KMS-11 (cell line): ENCODE data around the gene RBM15.

Experiments
- H2AFZ ChIP-seq: fragments of 200-600 bp; sonication (generic); 2 replicates; pipeline ENCODE4 v1.6.1; 2016; ENCODE audit warnings: antibody characterized with exemption, mixed run types, low read depth
- H3K27ac ChIP-seq: fragments of 200-600 bp; sonication (generic); 2 replicates; pipeline ENCODE4 v1.6.1; 2016; ENCODE audit warnings: mild to moderate bottlenecking, mixed run types
- H3K27me3 ChIP-seq: fragments of 200-600 bp; sonication (generic); 2 replicates; pipeline ENCODE4 v1.6.1; 2017; ENCODE audit warnings: mild to moderate bottlenecking, low read depth, mixed run types, moderate library complexity; ENCODE audit not compliant: insufficient read depth
- H3K36me3 ChIP-seq: fragments of 200-600 bp; sonication (generic); 2 replicates; pipeline ENCODE4 v1.6.1; 2017; ENCODE audit warnings: mild to moderate bottlenecking, mixed run types; ENCODE audit not compliant: insufficient read depth
- H3K4me1 ChIP-seq: fragments of 200-600 bp; sonication (generic); 2 replicates; pipeline ENCODE4 v1.6.1; 2016; ENCODE audit warnings: mild to moderate bottlenecking, low read depth, mixed run types; ENCODE audit not compliant: poor library complexity, severe bottlenecking
- H3K4me2 ChIP-seq: fragments of 200-600 bp; sonication (generic); 2 replicates; pipeline ENCODE4 v1.7.0; 2016; ENCODE audit warnings: mild to moderate bottlenecking, mixed run types
- H3K4me3 ChIP-seq: fragments of 200-600 bp; sonication (generic); IDR thresholded peaks from 2 replicates; pipeline ENCODE4 v1.6.1; 2017; ENCODE audit warnings: low read depth, low read length, mixed read lengths; ENCODE audit not compliant: insufficient read depth
- H3K79me2 ChIP-seq: fragments of 200-600 bp; sonication (generic); 2 replicates; pipeline ENCODE4 v1.6.1; 2016; ENCODE audit warnings: low read depth, mixed run types; ENCODE audit not compliant: insufficient read depth
- H3K9ac ChIP-seq: fragments of 200-600 bp; sonication (generic); 2 replicates; pipeline ENCODE4 v1.6.1; 2016; ENCODE audit warnings: mild to moderate bottlenecking, mixed run types
- H4K20me1 ChIP-seq: fragments of 200-600 bp; sonication (generic); 2 replicates; pipeline ENCODE4 v1.6.1; 2016; ENCODE audit warnings: mild to moderate bottlenecking, mixed run types; ENCODE audit not compliant: insufficient read depth
- TF ChIP-seq, protein P1 (sequence below): fragments of 200-600 bp; sonication (generic); conservative IDR thresholded peaks from 2 replicates; pipeline ENCODE4 v1.6.1; 2017; ENCODE audit warnings: low read depth, mild to moderate bottlenecking, antibody characterized with exemption, low read length, moderate library complexity, mixed read lengths

The RBM15 gene

GRCh38 chr1:110294308-110294707, 44.9 kb upstream of the RBM15 start:
- H3K4me1 ChIP-seq: no peaks in the 10 kb centered on the region
- H3K27ac ChIP-seq: no peak overlapping the region
- no peaks in the 10 kb centered on the region for H3K36me3 ChIP-seq
- H3K9ac ChIP-seq: no peak overlapping the region
- no peak overlapping the region for H2AFZ ChIP-seq
- no peaks in the 10 kb centered on the region for H3K79me2 ChIP-seq
- H3K27me3 ChIP-seq: no peaks in the 10 kb centered on the region
- TF ChIP-seq, protein P1, sequence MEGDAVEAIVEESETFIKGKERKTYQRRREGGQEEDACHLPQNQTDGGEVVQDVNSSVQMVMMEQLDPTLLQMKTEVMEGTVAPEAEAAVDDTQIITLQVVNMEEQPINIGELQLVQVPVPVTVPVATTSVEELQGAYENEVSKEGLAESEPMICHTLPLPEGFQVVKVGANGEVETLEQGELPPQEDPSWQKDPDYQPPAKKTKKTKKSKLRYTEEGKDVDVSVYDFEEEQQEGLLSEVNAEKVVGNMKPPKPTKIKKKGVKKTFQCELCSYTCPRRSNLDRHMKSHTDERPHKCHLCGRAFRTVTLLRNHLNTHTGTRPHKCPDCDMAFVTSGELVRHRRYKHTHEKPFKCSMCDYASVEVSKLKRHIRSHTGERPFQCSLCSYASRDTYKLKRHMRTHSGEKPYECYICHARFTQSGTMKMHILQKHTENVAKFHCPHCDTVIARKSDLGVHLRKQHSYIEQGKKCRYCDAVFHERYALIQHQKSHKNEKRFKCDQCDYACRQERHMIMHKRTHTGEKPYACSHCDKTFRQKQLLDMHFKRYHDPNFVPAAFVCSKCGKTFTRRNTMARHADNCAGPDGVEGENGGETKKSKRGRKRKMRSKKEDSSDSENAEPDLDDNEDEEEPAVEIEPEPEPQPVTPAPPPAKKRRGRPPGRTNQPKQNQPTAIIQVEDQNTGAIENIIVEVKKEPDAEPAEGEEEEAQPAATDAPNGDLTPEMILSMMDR: no peak
- H3K4me3 ChIP-seq: no peak overlapping the region
- H4K20me1 ChIP-seq: no peaks in the 10 kb centered on the region
- no peak overlapping the region for H3K4me2 ChIP-seq

- TF ChIP-seq, protein P1: no peak
- no peak overlapping the region for H2AFZ ChIP-seq
- H3K4me3 ChIP-seq: no peak overlapping the region
- no peaks in the 10 kb centered on the region for H3K36me3 ChIP-seq
- no peaks in the 10 kb centered on the region for H3K79me2 ChIP-seq
- H3K4me1 ChIP-seq: no peaks in the 10 kb centered on the region
- H3K4me2 ChIP-seq: no peak overlapping the region
- no peaks in the 10 kb centered on the region for H4K20me1 ChIP-seq
- no peak overlapping the region for H3K27ac ChIP-seq
- H3K9ac ChIP-seq: no peak overlapping the region
- no peaks in the 10 kb centered on the region for H3K27me3 ChIP-seq
These were observed 40.2 kb upstream of the RBM15 start for GRCh38 chr1:110298991-110299390.

DNA sequence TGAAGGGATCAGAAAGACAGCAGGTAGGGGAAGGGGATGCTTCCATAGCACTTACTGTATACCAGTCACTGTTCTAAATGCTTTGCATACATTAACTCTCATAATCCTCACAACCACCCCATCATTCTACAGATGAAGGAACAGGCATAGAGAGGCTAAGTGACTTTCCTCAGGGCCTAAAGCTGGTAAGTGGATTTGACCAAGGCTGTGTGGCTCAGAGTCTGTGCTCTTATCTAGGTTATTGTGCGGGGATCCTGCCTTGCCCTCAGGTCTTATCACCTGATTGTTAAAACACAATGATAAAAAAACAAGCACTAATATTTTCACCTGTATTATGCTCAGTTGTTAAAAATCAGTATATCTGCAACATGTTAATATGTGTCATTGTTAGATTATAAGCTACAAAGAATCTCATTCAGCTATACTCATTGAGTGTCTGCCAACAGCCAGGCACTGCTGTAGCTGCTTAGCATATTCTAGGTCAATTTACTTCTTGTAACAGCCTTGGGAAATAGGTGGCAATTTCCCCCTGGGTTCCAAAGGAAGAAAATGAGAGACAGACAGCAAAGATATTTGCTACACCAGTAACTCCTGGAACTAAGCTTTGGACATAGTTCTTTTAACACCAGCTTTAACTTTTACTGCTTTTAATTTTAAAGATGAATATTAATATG, 38.6 kb upstream of the RBM15 start:
- Histone ChIP-seq H2AFZ (no peak overlapping the region), H3K4me1 (no peaks in the 10 kb centered on the region), H3K79me2 (no peaks in the 10 kb centered on the region), H3K4me3 (no peak overlapping the region), H4K20me1 (no peaks in the 10 kb centered on the region), H3K27me3 (no peaks in the 10 kb centered on the region), H3K9ac (no peak overlapping the region), H3K36me3 (no peaks in the 10 kb centered on the region), H3K4me2 (no peak overlapping the region), H3K27ac (no peak overlapping the region)
- TF ChIP-seq, protein P1: no peak

DNA sequence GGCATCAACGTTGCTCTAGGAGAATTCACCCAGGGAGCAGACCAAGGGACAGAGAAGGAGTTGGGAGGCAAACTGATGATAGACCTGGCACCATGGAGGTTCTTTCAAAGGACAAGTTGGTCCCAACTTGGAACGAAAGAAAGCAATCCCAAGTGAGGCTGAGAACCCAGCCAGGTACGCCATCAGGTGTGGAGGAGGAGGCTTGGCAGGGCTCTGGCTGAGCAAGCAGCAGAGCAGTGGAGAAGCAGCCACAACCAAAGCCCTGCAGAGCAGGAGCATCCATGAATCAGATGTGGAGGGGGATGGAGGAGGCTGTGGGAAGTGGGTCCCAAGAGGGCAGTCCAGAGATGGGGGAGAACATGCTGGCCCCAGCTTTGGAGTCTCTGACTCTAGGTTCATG, 36.3 kb upstream of the RBM15 start:
- no peaks in the 10 kb centered on the region for H3K27me3 ChIP-seq
- H2AFZ ChIP-seq: no peak overlapping the region
- no peak overlapping the region for H3K9ac ChIP-seq
- H3K4me3 ChIP-seq: no peak overlapping the region
- no peak overlapping the region for H3K4me2 ChIP-seq
- no peaks in the 10 kb centered on the region for H4K20me1 ChIP-seq
- H3K27ac ChIP-seq: no peak overlapping the region
- TF ChIP-seq, protein P1: no peak
- H3K4me1 ChIP-seq: no peaks in the 10 kb centered on the region
- H3K36me3 ChIP-seq: no peaks in the 10 kb centered on the region
- no peaks in the 10 kb centered on the region for H3K79me2 ChIP-seq
